Measurements from ENCODE around the gene RGSL1. TPM values are rescaled to one million over a fixed set of nuclear protein-coding genes. Genes with fewer than 3 reads are reported as not detected.
A peak's percentile ranks its signal among the peaks of the same experiment; 100 is the strongest.
"Not testable (repeated sequence)": the region's sequence is repeated elsewhere in the genome, so short reads cannot be mapped to it uniquely, and the experiment has no call there.

The RGSL1 gene
- total RNA-seq, 2 experiments from 2014 or later: not detected

- H3K27ac Mint-ChIP-seq: no peak overlapping the region
- no peak overlapping the region for H3K4me3 Mint-ChIP-seq
- intact Hi-C loops (cut with micrococcal nuclease): no loop called here
- peaks cover 22% of the 10 kb centered on the region for H3K4me1 Mint-ChIP-seq (ENCODE audit: low read depth)
- DNase-seq: no peak
- H3K9me3 Mint-ChIP-seq: no peaks in the 10 kb centered on the region
- ChIA-PET CTCF (no interaction called here), POLR2A (no interaction called here)
- no peaks in the 10 kb centered on the region for H3K36me3 Mint-ChIP-seq
- no peaks in the 10 kb centered on the region for H3K27me3 Mint-ChIP-seq
Measured at GRCh38 chr1:182426442-182427430, 23.2 kb upstream of the RGSL1 start.

GRCh38 chr1:182428043-182428442, 21.9 kb upstream of the RGSL1 start:
- CTCF ChIA-PET: interaction anchor here (0.7 to 1.2 kb wide), 3 partner anchors 167 to 343 kb away, joined by 3 to 4 read pairs (median 4); no protein-coding TSS in a partner anchor
- Mint-ChIP-seq H3K4me3 (no peak overlapping the region), H3K9me3 (no peaks in the 10 kb centered on the region), H3K27ac (no peak overlapping the region), H3K36me3 (no peaks in the 10 kb centered on the region), H3K4me1 (ENCODE audit: low read depth) (peaks cover 22% of the 10 kb centered on the region), H3K27me3 (no peaks in the 10 kb centered on the region)
- no peak for DNase-seq
- intact Hi-C loops (cut with micrococcal nuclease): no loop called here
- POLR2A ChIA-PET: no interaction called here

GRCh38 chr1:182430263-182431068, 19.5 kb upstream of the RGSL1 start:
- Mint-ChIP-seq H3K4me1 (ENCODE audit: low read depth) (peaks cover 22% of the 10 kb centered on the region), H3K36me3 (no peaks in the 10 kb centered on the region), H3K4me3 (no peak overlapping the region), H3K27me3 (no peaks in the 10 kb centered on the region), H3K9me3 (no peaks in the 10 kb centered on the region), H3K27ac (no peak overlapping the region)
- ChIA-PET POLR2A (no interaction called here), CTCF (interaction anchor here (0.6 kb wide), 1 partner anchor 604 kb away, joined by 3 read pairs; no protein-coding TSS in a partner anchor)
- intact Hi-C loops (cut with micrococcal nuclease): loop anchor here (1.0 kb wide), 2 partner anchors 39 to 181 kb away; partner anchors contain the start of gene GLUL
- peak; percentile 62 for DNase-seq

- intact Hi-C loops (cut with micrococcal nuclease): no loop called here
- no peak overlapping the region for H3K4me3 Mint-ChIP-seq
- ChIA-PET CTCF (interaction anchor here (0.6 kb wide), 1 partner anchor 604 kb away, joined by 3 read pairs; no protein-coding TSS in a partner anchor), POLR2A (no interaction called here)
- no peak for DNase-seq
- no peaks in the 10 kb centered on the region for H3K9me3 Mint-ChIP-seq
- H3K27ac Mint-ChIP-seq: no peak overlapping the region
- peaks cover 22% of the 10 kb centered on the region for H3K4me1 Mint-ChIP-seq (ENCODE audit: low read depth)
- H3K36me3 Mint-ChIP-seq: no peaks in the 10 kb centered on the region
- no peaks in the 10 kb centered on the region for H3K27me3 Mint-ChIP-seq
Measured at GRCh38 chr1:182431278-182431677, 18.7 kb upstream of the RGSL1 start.

GRCh38 chr1:182433580-182433979, 16.4 kb upstream of the RGSL1 start:
- H3K27me3 Mint-ChIP-seq: peaks cover 2% of the 10 kb centered on the region
- ChIA-PET CTCF (no interaction called here), POLR2A (no interaction called here)
- intact Hi-C loops (cut with micrococcal nuclease): no loop called here
- no peak for DNase-seq
- peaks cover 15% of the 10 kb centered on the region for H3K4me1 Mint-ChIP-seq (ENCODE audit: low read depth)
- no peak overlapping the region for H3K27ac Mint-ChIP-seq
- no peak overlapping the region for H3K4me3 Mint-ChIP-seq
- no peaks in the 10 kb centered on the region for H3K36me3 Mint-ChIP-seq
- peaks cover 6% of the 10 kb centered on the region for H3K9me3 Mint-ChIP-seq

GRCh38 chr1:182438326-182438725, 11.6 kb upstream of the RGSL1 start:
- no peak for DNase-seq
- no peaks in the 10 kb centered on the region for H3K4me1 Mint-ChIP-seq (ENCODE audit: low read depth)
- H3K27me3 Mint-ChIP-seq: peaks cover 2% of the 10 kb centered on the region
- peaks cover 9% of the 10 kb centered on the region for H3K9me3 Mint-ChIP-seq
- ChIA-PET CTCF (no interaction called here), POLR2A (no interaction called here)
- intact Hi-C loops (cut with micrococcal nuclease): no loop called here
- no peak overlapping the region for H3K4me3 Mint-ChIP-seq
- H3K36me3 Mint-ChIP-seq: no peaks in the 10 kb centered on the region
- no peak overlapping the region for H3K27ac Mint-ChIP-seq

- intact Hi-C loops (cut with micrococcal nuclease): no loop called here
- H3K27ac Mint-ChIP-seq: no peak overlapping the region
- DNase-seq: no peak
- no peaks in the 10 kb centered on the region for H3K36me3 Mint-ChIP-seq
- CTCF ChIA-PET: no interaction called here
- H3K4me3 Mint-ChIP-seq: no peak overlapping the region
- peaks cover 3% of the 10 kb centered on the region for H3K4me1 Mint-ChIP-seq (ENCODE audit: low read depth)
- H3K27me3 Mint-ChIP-seq: peaks cover 7% of the 10 kb centered on the region
- peaks cover 9% of the 10 kb centered on the region for H3K9me3 Mint-ChIP-seq
- POLR2A ChIA-PET: no interaction called here
Measured at GRCh38 chr1:182441719-182442118, 8.2 kb upstream of the RGSL1 start.

GRCh38 chr1:182442333-182442732, 7.6 kb upstream of the RGSL1 start:
- peaks cover 7% of the 10 kb centered on the region for H3K27me3 Mint-ChIP-seq
- H3K36me3 Mint-ChIP-seq: no peaks in the 10 kb centered on the region
- no peak overlapping the region for H3K4me3 Mint-ChIP-seq
- intact Hi-C loops (cut with micrococcal nuclease): no loop called here
- DNase-seq: no peak
- H3K4me1 Mint-ChIP-seq (ENCODE audit: low read depth): peaks cover 3% of the 10 kb centered on the region
- ChIA-PET CTCF (no interaction called here), POLR2A (no interaction called here)
- no peak overlapping the region for H3K27ac Mint-ChIP-seq
- H3K9me3 Mint-ChIP-seq: peaks cover 9% of the 10 kb centered on the region

- intact Hi-C loops (cut with micrococcal nuclease): no loop called here
- Mint-ChIP-seq H3K4me1 (ENCODE audit: low read depth) (peaks cover 3% of the 10 kb centered on the region), H3K36me3 (no peaks in the 10 kb centered on the region), H3K9me3 (no peaks in the 10 kb centered on the region), H3K27ac (no peak overlapping the region), H3K27me3 (peaks cover 4% of the 10 kb centered on the region), H3K4me3 (no peak overlapping the region)
- ChIA-PET CTCF (interaction anchor here (0.8 to 1.4 kb wide), 3 partner anchors 40 to 159 kb away, joined by 3 read pairs; no protein-coding TSS in a partner anchor), POLR2A (no interaction called here)
- peak; percentile 11 for DNase-seq
Measured at GRCh38 chr1:182444497-182444896, 5.4 kb upstream of the RGSL1 start.

- Mint-ChIP-seq H3K4me1 (ENCODE audit: low read depth) (peaks cover 3% of the 10 kb centered on the region), H3K27me3 (peaks cover 4% of the 10 kb centered on the region), H3K27ac (no peak overlapping the region), H3K9me3 (no peaks in the 10 kb centered on the region), H3K4me3 (peak overlapping the region; percentile 30), H3K36me3 (no peaks in the 10 kb centered on the region)
- peak; percentile 17 for DNase-seq
- CTCF ChIA-PET: interaction anchor here (1.4 kb wide), 1 partner anchor 157 kb away, joined by 3 read pairs; no protein-coding TSS in a partner anchor
- POLR2A ChIA-PET: no interaction called here
- intact Hi-C loops (cut with micrococcal nuclease): loop anchor here (1.0 kb wide), 2 partner anchors 142 to 338 kb away; no protein-coding TSS in a partner anchor
Measured at GRCh38 chr1:182446033-182446669, 3.8 kb upstream of the RGSL1 start.

GRCh38 chr1:182447124-182447523, 2.8 kb upstream of the RGSL1 start:
- POLR2A ChIA-PET; H3K27me3 Mint-ChIP-seq; DNase-seq; H3K36me3 Mint-ChIP-seq; intact Hi-C loops (cut with micrococcal nuclease); H3K9me3 Mint-ChIP-seq; H3K27ac Mint-ChIP-seq; H3K4me1 Mint-ChIP-seq (ENCODE audit: low read depth); H3K4me3 Mint-ChIP-seq: not testable (repeated sequence)
- CTCF ChIA-PET: interaction anchor here (0.9 to 1.7 kb wide), 2 partner anchors 11 to 336 kb away, joined by 4 to 9 read pairs; no protein-coding TSS in a partner anchor

GRCh38 chr1:182447660-182448059, 2.3 kb upstream of the RGSL1 start:
- Mint-ChIP-seq H3K4me1 (ENCODE audit: low read depth) (peaks cover 3% of the 10 kb centered on the region), H3K4me3 (no peak overlapping the region), H3K9me3 (no peaks in the 10 kb centered on the region), H3K27ac (no peak overlapping the region), H3K36me3 (no peaks in the 10 kb centered on the region), H3K27me3 (peaks cover 4% of the 10 kb centered on the region)
- ChIA-PET CTCF (interaction anchor here (0.6 to 1.7 kb wide), 3 partner anchors 10 to 335 kb away, joined by 3 to 9 read pairs (median 4); no protein-coding TSS in a partner anchor), POLR2A (no interaction called here)
- intact Hi-C loops (cut with micrococcal nuclease): no loop called here
- DNase-seq: no peak
